H1 (cell line): ENCODE results near the gene PIGV. TPM values are rescaled to one million over a fixed set of nuclear protein-coding genes. Genes with fewer than 3 reads are reported as not detected.

Source experiments
- CTCF ChIA-PET: fragments of 300-600 bp; sonication (Branson Sonifier 250); formaldehyde crosslinking; loops from one replicate; lab custom pipeline; 2021; ENCODE audit not compliant: partially characterized antibody; lab: Charles Lee
- POLR2A ChIA-PET: fragments of 300-600 bp; sonication (Branson Sonifier 250); formaldehyde crosslinking; loops from one replicate; lab custom pipeline; 2021; ENCODE audit warnings: inconsistent platforms; ENCODE audit not compliant: partially characterized antibody; lab: Charles Lee
- DNase-seq, 2 experiments: peaks; one replicate each; pipeline versions ENCODE4 v3.0.0 to v3.0.0-alpha.2; 2010 to 2022; ENCODE audit warnings: low spot score in 2 of 2, low read depth in 1 of 2, mixed read lengths in 1 of 2
- FAIRE-seq: peaks from 2 replicates; lab custom pipeline; 2011; peaks lifted over from hg19 to GRCh38; lab: Jason Lieb, UNC
- H2AFZ ChIP-seq: 2 replicates; pipeline ENCODE4 v1.8.1; 2012; ENCODE audit warnings: low read length, inconsistent platforms
- H2AK5ac ChIP-seq: 2 replicates; pipeline ENCODE4 v1.6.1; 2013; ENCODE audit warnings: low read depth, low read length
- H2BK120ac ChIP-seq: replicated peaks from 2 replicates; pipeline ENCODE3; 2013; ENCODE audit warnings: low read depth, low read length, inconsistent platforms
- H2BK12ac ChIP-seq: 2 replicates; pipeline ENCODE4 v1.6.1; 2013; ENCODE audit warnings: low read depth, low read length
- H2BK15ac ChIP-seq: 2 replicates; pipeline ENCODE4 v1.6.1; 2013; ENCODE audit warnings: low read length
- H2BK20ac ChIP-seq: 2 replicates; pipeline ENCODE4 v1.6.1; 2013; ENCODE audit warnings: low read length
- H2BK5ac ChIP-seq: 2 replicates; pipeline ENCODE4 v1.6.1; 2013; ENCODE audit warnings: low read depth, low read length
- H3K14ac ChIP-seq: 2 replicates; pipeline ENCODE4 v1.6.1; 2013; ENCODE audit warnings: inconsistent platforms; ENCODE audit not compliant: insufficient read length
- H3K18ac ChIP-seq: 2 replicates; pipeline ENCODE4 v1.6.1; 2013; ENCODE audit warnings: low read length; ENCODE audit errors: extremely low read depth
- H3K23ac ChIP-seq: 2 replicates; pipeline ENCODE4 v1.6.1; 2013; ENCODE audit warnings: inconsistent platforms; ENCODE audit not compliant: insufficient read length
- H3K23me2 ChIP-seq: 2 replicates; pipeline ENCODE4 v1.6.1; 2013; ENCODE audit warnings: low read depth, low read length
- H3K27ac ChIP-seq: 2 replicates; pipeline ENCODE4 v1.6.1; 2011; ENCODE audit warnings: low read depth, low read length, inconsistent platforms
- H3K27me3 ChIP-seq, 4 experiments: replicated peaks in 1 of 4; 1 replicate in 1 of 4; 2 replicates in 3 of 4; pipeline versions ENCODE4 v1.6.1 to v1.8.1; 2011 to 2013; ENCODE audit warnings: low read length in 3 of 4, mild to moderate bottlenecking in 3 of 4, inconsistent platforms in 2 of 4, mixed read lengths in 2 of 4, moderate library complexity in 1 of 4; ENCODE audit not compliant: control insufficient read depth in 3 of 4, insufficient read depth in 3 of 4; ENCODE audit errors: extremely low read depth in 1 of 4
- H3K36me3 ChIP-seq, 4 experiments: 2 replicates each; pipeline versions ENCODE4 v1.6.1 to v1.8.1; 2011 to 2013; ENCODE audit warnings: mild to moderate bottlenecking in 4 of 4, low read length in 3 of 4, moderate library complexity in 2 of 4, control low read depth in 1 of 4, inconsistent platforms in 1 of 4; ENCODE audit not compliant: insufficient read depth in 4 of 4, control insufficient read depth in 2 of 4
- H3K4ac ChIP-seq: replicated peaks from 2 replicates; pipeline ENCODE3; 2013; ENCODE audit warnings: low read length, low read depth, mixed read lengths, inconsistent platforms; ENCODE audit not compliant: insufficient read length
- H3K4me1 ChIP-seq, 4 experiments: replicated peaks in 1 of 4; 1 replicate in 1 of 4; 2 replicates in 3 of 4; pipeline versions ENCODE4 v1.6.1 to v1.8.1; 2011 to 2013; ENCODE audit warnings: low read length in 3 of 4, inconsistent platforms in 2 of 4, mixed read lengths in 1 of 4; ENCODE audit not compliant: insufficient read depth in 4 of 4, control insufficient read depth in 3 of 4
- H3K4me2 ChIP-seq, 2 experiments: 2 replicates each; pipeline versions ENCODE4 v1.6.1 to v1.8.1; 2011 to 2013; ENCODE audit warnings: low read depth in 2 of 2, low read length in 2 of 2, control low read depth in 1 of 2, inconsistent platforms in 1 of 2, mild to moderate bottlenecking in 1 of 2; ENCODE audit not compliant: insufficient read depth in 1 of 2
- H3K4me3 ChIP-seq, 4 experiments: fragments of 200-600, 300-600 bp in 1 of 4; sonication (generic), shearing (Covaris generic), sonication (Bioruptor Twin) in 1 of 4; 2 replicates each; pipeline versions ENCODE4 v1.5.1 to v1.8.1; 2011 to 2016; ENCODE audit warnings: low read length in 4 of 4, low read depth in 3 of 4, control low read depth in 2 of 4, inconsistent platforms in 2 of 4, mild to moderate bottlenecking in 2 of 4, mixed read lengths in 1 of 4, moderate library complexity in 1 of 4; ENCODE audit not compliant: insufficient read depth in 2 of 4; ENCODE audit errors: extremely low read depth in 1 of 4
- H3K56ac ChIP-seq: replicated peaks from 2 replicates; pipeline ENCODE3; 2013; ENCODE audit warnings: low read depth, mild to moderate bottlenecking, mixed read lengths, low read length, inconsistent platforms; ENCODE audit not compliant: insufficient read length
- H3K79me1 ChIP-seq: 2 replicates; pipeline ENCODE4 v1.6.1; 2013; ENCODE audit warnings: low read depth, low read length, control low read depth
- H3K79me2 ChIP-seq, 2 experiments: 2 replicates each; pipeline versions ENCODE4 v1.6.1 to v1.8.1; 2012 to 2013; ENCODE audit warnings: low read length in 2 of 2, mild to moderate bottlenecking in 2 of 2, inconsistent platforms in 1 of 2; ENCODE audit not compliant: insufficient read depth in 2 of 2, control insufficient read depth in 1 of 2
- H3K9ac ChIP-seq, 4 experiments: replicated peaks in 1 of 4; 1 replicate in 1 of 4; 2 replicates in 3 of 4; pipeline versions ENCODE4 v1.6.1 to v1.8.1; 2011 to 2013; ENCODE audit warnings: low read depth in 3 of 4, low read length in 3 of 4, control low read depth in 2 of 4, mild to moderate bottlenecking in 2 of 4, moderate library complexity in 2 of 4, inconsistent platforms in 1 of 4; ENCODE audit errors: extremely low read depth in 1 of 4
- H3K9me3 ChIP-seq, 2 experiments: 2 replicates each; pipeline versions ENCODE4 v1.6.1 to v1.8.1; 2012 to 2013; ENCODE audit warnings: mild to moderate bottlenecking in 2 of 2, moderate library complexity in 2 of 2, control low read depth in 1 of 2, inconsistent platforms in 1 of 2, low read depth in 1 of 2, low read length in 1 of 2, mixed read lengths in 1 of 2; ENCODE audit not compliant: insufficient read depth in 2 of 2
- H4K20me1 ChIP-seq, 2 experiments: replicated peaks in 1 of 2; 2 replicates each; pipeline versions ENCODE3 to v1.8.1; 2011 to 2013; ENCODE audit warnings: inconsistent platforms in 2 of 2, low read length in 2 of 2, mild to moderate bottlenecking in 1 of 2; ENCODE audit not compliant: insufficient read depth in 2 of 2, control insufficient read depth in 1 of 2
- H4K5ac ChIP-seq: 2 replicates; pipeline ENCODE4 v1.6.1; 2013; ENCODE audit warnings: low read length, low read depth, mixed read lengths, inconsistent platforms; ENCODE audit not compliant: insufficient read length
- H4K8ac ChIP-seq: 2 replicates; pipeline ENCODE4 v1.8.0; 2013; ENCODE audit warnings: mild to moderate bottlenecking, moderate library complexity, low read length, inconsistent platforms; ENCODE audit not compliant: insufficient read depth; ENCODE audit errors: extremely low read depth
- H4K91ac ChIP-seq: replicated peaks from 2 replicates; pipeline ENCODE3; 2013; ENCODE audit warnings: low read length, mixed read lengths, inconsistent platforms; ENCODE audit not compliant: insufficient read length
- CEBPB ChIP-seq: IDR thresholded peaks from 2 replicates; pipeline ENCODE4 v1.6.1; 2012; ENCODE audit warnings: low read depth, low read length
- E2F6 ChIP-seq: IDR thresholded peaks from 2 replicates; pipeline ENCODE4 v1.6.1; 2012; ENCODE audit warnings: inconsistent platforms
- POLR2AphosphoS5 ChIP-seq: IDR thresholded peaks from 2 replicates; pipeline ENCODE4 v1.6.1; 2011; ENCODE audit warnings: low read depth, low read length
- RAD21 ChIP-seq, 2 experiments: IDR thresholded peaks in 1 of 2; conservative IDR thresholded peaks in 1 of 2; 2 replicates each; pipeline ENCODE4 v1.6.1; 2011; ENCODE audit warnings: low read depth in 2 of 2, low read length in 2 of 2, improper control_type of control experiment in 1 of 2, inconsistent platforms in 1 of 2, mild to moderate bottlenecking in 1 of 2, moderate library complexity in 1 of 2
- SIN3A ChIP-seq, 2 experiments: IDR thresholded peaks in 1 of 2; conservative IDR thresholded peaks in 1 of 2; 2 replicates each; pipeline ENCODE4 v1.6.1; 2011 to 2012; ENCODE audit warnings: low read length in 2 of 2, improper control_type of control experiment in 1 of 2, low read depth in 1 of 2, mild to moderate bottlenecking in 1 of 2
- TAF1 ChIP-seq: IDR thresholded peaks from 2 replicates; pipeline ENCODE4 v1.6.1; 2011; ENCODE audit warnings: mild to moderate bottlenecking, low read depth, low read length
- TAF7 ChIP-seq: optimal IDR thresholded peaks from 2 replicates; pipeline ENCODE3; 2011; ENCODE audit warnings: low read depth, mild to moderate bottlenecking, inconsistent platforms, low read length, moderate library complexity, borderline replicate concordance
- TCF12 ChIP-seq: IDR thresholded peaks from 2 replicates; pipeline ENCODE4 v1.6.1; 2011; ENCODE audit warnings: low read depth, mild to moderate bottlenecking, low read length
- WGBS, 2 experiments: shearing (Covaris generic) in 1 of 2; methylation state at CpG; one replicate each; pipeline versions ENCODE4 v1.1.6 to v1.1.7; 2013 to 2015; ENCODE audit warnings: low lambda C conversion rate in 2 of 2, mixed read lengths in 2 of 2, inconsistent platforms in 1 of 2, low coverage in 1 of 2, missing lambda C conversion rate in 1 of 2; ENCODE audit not compliant: insufficient replicate concordance in 2 of 2, insufficient coverage in 1 of 2, insufficient read length in 1 of 2; ENCODE audit errors: extremely low coverage in 1 of 2, missing lambda C conversion rate in 1 of 2; 5-methylcytosine and 5-hydroxymethylcytosine counted together
- polyA plus RNA-seq, 7 experiments: library from polyadenylated mRNA; depleted of rRNA in 3 of 7; stranded (reverse) in 5 of 7; unstranded in 2 of 7; fragments of >200 nt in 5 of 7; fragments of 200-250 nt in 2 of 7; gene quantifications; 1 replicate in 5 of 7; 2 replicates in 1 of 7; 4 replicates in 1 of 7; pipeline versions ENCODE4 v1.2.1 to v1.2.3, GENCODE V29; 2011 to 2013; ENCODE audit warnings: missing spikeins in 2 of 7, mixed read lengths in 2 of 7
- total RNA-seq: library from RNA; stranded (reverse); fragmentation: NEBNext Ultra II Directional; extraction: Animal tissue kit (Norgen Biotek cat#: 25700); gene quantifications from 2 replicates; pipeline ENCODE4 v1.2.1, GENCODE V29; 2021

The PIGV gene
- total and polyA plus RNA-seq, 2 of the 8 experiments (the other 6 are each of a cell fraction or from before 2014, with no cell fraction given): 8.5 to 20.9 TPM

DNA sequence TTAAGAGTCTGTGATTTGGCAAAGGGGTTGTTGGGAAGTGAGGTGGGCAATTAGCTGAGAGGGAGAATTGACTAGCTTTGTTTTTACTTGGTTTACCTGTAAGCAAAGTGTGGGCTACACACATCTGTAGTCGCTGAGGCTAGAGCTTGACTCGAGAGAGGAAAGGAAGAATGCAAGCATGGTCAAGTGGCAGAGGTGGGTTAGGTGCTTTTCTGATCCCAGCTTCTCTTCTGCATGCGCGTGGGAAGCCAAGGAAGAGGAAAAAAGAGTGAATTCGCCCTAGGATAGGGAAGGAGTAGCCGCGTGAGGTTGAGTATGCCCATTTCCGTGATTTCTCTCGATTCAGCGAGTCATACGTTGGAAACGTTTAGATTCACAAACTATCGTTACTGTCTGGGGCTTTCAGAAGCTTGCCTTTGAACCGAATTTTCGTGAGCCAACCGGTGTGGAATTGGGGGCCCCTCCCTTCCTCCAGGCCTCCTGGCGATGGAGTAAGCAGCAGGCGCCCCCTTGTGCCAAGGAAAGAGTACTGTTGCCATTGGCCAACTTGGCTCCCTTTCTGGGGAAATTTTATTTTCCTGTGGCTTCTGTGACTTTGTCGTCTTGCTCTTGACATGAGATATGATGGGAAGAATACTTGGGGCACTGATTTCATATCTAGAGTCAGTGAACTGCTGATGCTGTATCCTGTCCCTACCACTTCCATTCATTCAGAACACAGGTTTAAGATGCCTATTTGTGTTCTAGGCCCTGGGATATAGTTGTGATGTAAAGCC lies 1.3 kb downstream of the PIGV start:
- Histone ChIP-seq H3K9me3 (no peaks in the 10 kb centered on the region), H3K79me1 (no peaks in the 10 kb centered on the region), H2AK5ac (no peak overlapping the region), H3K4me1 (peaks cover 3 to 18% (median 12%) of the 10 kb centered on the region in 4 experiments; a peak in 6 of 7 replicates), H4K20me1 (no peaks in the 10 kb centered on the region), H3K27ac (no peak overlapping the region), H3K27me3 (no peaks in the 10 kb centered on the region), H3K56ac (no peak overlapping the region), H3K18ac (no peak overlapping the region), H4K91ac (no peak overlapping the region), H3K4me2 (peak overlapping the region; percentile 79 to 98), H2BK5ac (no peak overlapping the region), H3K9ac (peak overlapping the region in 2 of 4 experiments; percentile 73 to 74; a peak in 3 of 7 replicates), H3K23me2 (peaks cover 14% of the 10 kb centered on the region), H3K4ac (peak overlapping the region; percentile 46), H2BK12ac (no peak overlapping the region), H2AFZ (0 out of 2 replicates have a peak overlapping the region, but pooled peaks have one; percentile 32), H4K8ac (no peak overlapping the region), H3K36me3 (no peaks in the 10 kb centered on the region; a peak in 1 of 8 replicates), H2BK120ac (no peak overlapping the region), H2BK15ac (no peak overlapping the region), H3K14ac (no peak overlapping the region), H2BK20ac (no peak overlapping the region), H4K5ac (no peak overlapping the region), H3K23ac (no peak overlapping the region), H3K79me2 (no peaks in the 10 kb centered on the region), H3K4me3 (peak overlapping the region; percentile 63 to 84 (median 73); a peak in 7 of 8 replicates)
- ChIA-PET POLR2A (interaction anchor here (0.8 to 11.6 kb wide), 7 partner anchors 10 to 186 kb away, joined by 3 to 118 read pairs (median 4); partner anchors contain the start of gene ARID1A), CTCF (interaction anchor here (0.6 to 6.9 kb wide), 51 partner anchors 10 to 438 kb away, joined by 3 to 121 read pairs (median 4); no protein-coding TSS in a partner anchor)
- peak; percentile 55 for FAIRE-seq
- 9% methylated on average over 19 of the region's 19 CpGs; no CpG with 5 or more reads in 1 of the 2 experiments for WGBS, 2 experiments
- DNase-seq: peak in 1 of 2 experiments; percentile 83
- TF ChIP-seq RAD21 (IDR thresholded peaks at IDR 0.05 in 1 of 2, conservative IDR thresholded peaks at IDR 0.05 in 1 of 2; ENCODE audit: low read depth in 2 of 2, low read length in 2 of 2) (peak; percentile 93 to 96), TAF1 (0 out of 2 replicates have a peak, but pooled peaks have one; percentile 11), CEBPB (peak; percentile 34; the same call in 1 of the 2 replicates), E2F6 (no peak), TAF7 (no peak), POLR2AphosphoS5 (no peak), SIN3A (conservative IDR thresholded peaks at IDR 0.05 in 1 of 2, IDR thresholded peaks at IDR 0.05 in 1 of 2; ENCODE audit: low read depth in 1 of 2, low read length in 2 of 2) (peak in 1 of 2 experiments; percentile 75; a peak in 2 of 4 replicates), TCF12 (no peak)
